ENCODE data around the gene EIF2D. TPM values are rescaled to one million over a fixed set of nuclear protein-coding genes. Genes with fewer than 3 reads are reported as not detected.
"Not testable (repeated sequence)": the region's sequence is repeated elsewhere in the genome, so short reads cannot be mapped to it uniquely, and the experiment has no call there.

EIF2D gene
- polyA plus RNA-seq, 3 donors, result 29.5 to 57.5 (median 42.1) TPM

DNA sequence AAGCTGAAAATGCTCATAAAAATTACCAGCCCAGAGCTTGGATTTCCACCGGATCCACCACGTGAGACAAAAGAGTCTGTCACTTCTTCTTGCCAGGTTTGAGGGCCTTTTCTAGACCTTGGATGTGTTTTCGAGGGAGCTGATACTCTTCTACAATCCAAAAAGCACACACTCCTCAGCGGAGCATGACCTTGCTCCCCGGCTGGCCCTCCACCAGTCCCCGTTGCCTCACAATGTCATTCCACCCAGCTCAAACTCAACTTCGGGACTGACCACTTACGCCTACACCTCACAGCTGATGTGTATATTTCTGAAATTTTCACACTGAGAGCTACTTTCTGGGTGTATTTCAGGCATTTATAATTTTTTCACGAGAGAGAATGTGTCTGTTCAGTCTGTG is 20.6 kb downstream of the EIF2D start:
- no peak overlapping the region for H3K27ac ChIP-seq (ENCODE audit: low read depth, low read length)

DNA sequence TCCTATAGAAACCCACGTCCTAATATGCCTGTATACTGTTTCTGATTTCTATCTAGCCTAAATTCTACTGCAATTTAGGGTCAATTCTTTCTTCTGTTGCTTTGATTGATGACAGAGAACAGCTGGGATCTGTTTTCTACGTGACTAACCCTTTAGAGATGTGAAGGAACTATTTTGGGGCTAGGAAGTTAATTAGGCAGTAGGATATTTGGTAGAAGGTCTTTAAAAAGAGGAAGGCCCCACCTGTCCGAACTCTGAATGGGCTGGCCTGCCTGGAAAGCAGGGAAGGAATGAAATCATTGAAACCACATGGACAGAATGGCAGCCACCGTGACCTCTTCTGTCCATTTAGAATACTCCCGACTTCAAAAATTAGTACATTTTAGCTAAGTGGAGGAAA is 21.0 kb downstream of the EIF2D start:
- WGBS, 3 donors, result 82 to 89% (median 86%) methylated on average over 5 of the region's 5 CpGs
- no peak overlapping the region for H3K27ac ChIP-seq (ENCODE audit: low read depth, low read length)

More for the DNA sequence above, 20.6 kb downstream of the EIF2D start:
- 90 to 96% (median 94%) methylated on average over 9 of the region's 9 CpGs for WGBS, 3 donors

DNA sequence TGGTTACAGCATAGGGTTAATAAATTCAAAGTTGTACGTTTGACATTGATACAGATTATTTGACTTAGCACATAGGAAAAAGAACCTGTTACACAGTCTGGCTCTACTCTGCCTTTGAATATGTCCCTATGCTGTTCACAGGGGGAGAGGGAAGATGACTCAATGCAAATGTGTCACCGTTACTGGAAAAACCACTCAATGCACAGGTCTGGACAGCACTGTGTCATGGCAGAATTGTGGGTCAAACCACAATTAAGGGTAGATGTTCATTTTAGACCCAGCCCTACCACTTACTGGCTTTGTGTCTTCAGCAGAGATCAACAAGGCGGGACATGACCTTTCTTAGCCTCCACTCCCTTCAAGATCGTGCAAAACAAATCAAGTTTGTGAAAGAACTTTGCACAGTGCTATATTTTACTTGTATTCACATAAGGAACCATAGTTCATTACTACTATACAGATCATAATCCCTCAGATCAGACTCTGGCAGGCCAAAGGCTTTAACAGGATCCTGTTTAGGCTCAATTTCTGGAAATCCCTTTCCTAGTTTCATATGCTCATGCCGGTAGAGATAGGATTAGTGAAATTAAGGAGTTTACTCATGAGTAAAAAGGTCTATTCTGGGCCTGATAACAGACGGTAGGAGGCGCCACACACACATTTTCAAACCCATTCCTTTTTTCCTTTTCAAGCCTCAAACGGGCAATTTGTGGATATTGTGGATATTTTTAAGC is 22.1 kb downstream of the EIF2D start:
- 63 to 65% (median 65%) methylated on average over 8 of the region's 8 CpGs for WGBS, 3 donors
- no peak overlapping the region for H3K27ac ChIP-seq (ENCODE audit: low read depth, low read length)

DNA sequence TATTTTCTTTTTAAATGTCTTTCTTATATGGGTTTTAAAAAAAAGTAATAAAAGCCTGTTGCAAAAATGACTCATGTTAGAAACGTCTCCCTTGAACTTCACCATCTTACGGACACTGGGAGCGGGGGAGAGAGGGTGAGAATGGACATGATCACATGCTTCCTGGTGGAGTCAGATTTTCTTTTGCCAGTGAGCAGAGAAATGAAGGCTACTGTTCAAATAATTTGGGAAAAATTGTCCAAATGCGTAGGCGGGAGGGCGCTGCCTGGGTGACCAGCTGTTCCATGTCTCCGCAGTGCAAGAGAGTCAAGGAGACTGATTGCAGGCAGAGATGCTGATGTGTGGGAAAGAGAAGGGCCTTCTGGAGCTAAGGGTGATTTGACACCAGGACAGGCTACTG is 23.1 kb downstream of the EIF2D start:
- no peak overlapping the region for H3K27ac ChIP-seq (ENCODE audit: low read depth, low read length)
- WGBS, 3 donors, result 64 to 84% (median 76%) methylated on average over 7 of the region's 7 CpGs

DNA sequence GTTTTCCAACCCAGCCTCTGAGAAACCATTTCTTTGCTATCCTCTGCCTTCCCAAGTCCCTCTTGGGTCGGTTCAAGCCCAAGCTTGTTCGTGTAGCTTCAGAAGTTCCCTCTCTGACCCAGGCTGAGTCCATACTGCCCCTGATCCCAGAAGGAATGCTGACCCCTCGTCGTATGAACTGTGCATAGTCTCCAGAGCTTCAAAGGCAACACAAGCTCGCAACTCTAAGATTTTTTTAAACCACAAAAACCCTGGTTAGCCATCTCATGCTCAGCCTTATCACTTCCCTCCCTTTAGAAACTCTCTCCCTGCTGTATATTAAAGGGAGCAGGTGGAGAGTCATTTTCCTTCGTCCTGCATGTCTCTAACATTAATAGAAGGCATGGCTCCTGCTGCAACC is 23.8 kb downstream of the EIF2D start:
- 70 to 86% (median 84%) methylated on average over 6 of the region's 6 CpGs for WGBS, 3 donors
- H3K27ac ChIP-seq (ENCODE audit: low read depth, low read length), result no peak overlapping the region

DNA sequence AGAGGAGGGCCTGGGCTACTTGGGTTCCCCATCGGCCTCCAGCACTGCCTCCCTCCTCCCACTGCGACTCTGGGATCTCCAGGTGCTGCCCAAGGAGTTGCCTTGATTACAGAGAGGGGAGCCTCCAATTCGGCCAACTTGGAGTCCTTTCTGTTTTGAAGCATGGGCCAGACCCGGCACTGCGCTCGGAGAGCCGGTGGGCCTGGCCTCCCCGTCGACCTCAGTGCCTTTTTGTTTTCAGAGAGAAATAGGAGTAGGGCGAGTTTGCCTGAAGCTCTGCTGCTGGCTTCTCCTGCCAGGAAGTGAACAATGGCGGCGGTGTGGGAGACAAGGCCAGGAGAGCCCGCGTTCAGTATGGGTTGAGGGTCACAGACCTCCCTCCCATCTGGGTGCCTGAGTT is 24.4 kb downstream of the EIF2D start:
- 88 to 92% (median 91%) methylated on average over 14 of the region's 14 CpGs for WGBS, 3 donors
- H3K27ac ChIP-seq (ENCODE audit: low read depth, low read length), result no peak overlapping the region

DNA sequence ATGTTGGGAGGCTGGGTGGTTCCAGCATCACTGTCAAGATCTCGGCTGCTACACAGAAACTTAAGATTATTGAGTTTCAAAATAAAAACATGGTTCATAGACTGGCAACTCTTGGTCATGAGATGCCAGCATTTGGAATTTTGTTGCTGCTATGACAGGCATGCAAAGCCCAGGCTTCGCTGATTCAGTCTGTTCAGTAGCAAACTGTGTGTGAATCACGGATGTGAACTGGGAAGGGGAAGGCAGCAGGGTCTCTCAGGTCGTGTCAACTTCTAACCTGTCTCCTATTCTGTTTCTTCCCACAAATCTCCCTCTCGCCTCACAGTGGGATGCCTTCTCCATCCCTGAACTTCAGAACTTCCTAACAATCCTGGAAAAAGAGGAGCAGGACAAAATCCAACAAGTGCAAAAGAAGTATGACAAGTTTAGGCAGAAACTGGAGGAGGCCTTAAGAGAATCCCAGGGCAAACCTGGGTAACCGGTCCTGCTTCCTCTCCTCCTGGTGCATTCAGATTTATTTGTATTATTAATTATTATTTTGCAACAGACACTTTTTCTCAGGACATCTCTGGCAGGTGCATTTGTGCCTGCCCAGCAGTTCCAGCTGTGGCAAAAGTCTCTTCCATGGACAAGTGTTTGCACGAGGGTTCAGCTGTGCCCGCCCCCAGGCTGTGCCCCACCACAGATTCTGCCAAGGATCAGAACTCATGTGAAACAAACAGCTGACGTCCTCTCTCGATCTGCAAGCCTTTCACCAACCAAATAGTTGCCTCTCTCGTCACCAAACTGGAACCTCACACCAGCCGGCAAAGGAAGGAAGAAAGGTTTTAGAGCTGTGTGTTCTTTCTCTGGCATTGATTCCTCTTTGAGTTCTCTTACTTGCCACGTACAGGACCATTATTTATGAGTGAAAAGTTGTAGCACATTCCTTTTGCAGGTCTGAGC is 25.5 kb downstream of the EIF2D start:
- 44 to 84% (median 84%) methylated on average over 13 of the region's 13 CpGs for WGBS, 3 donors
- no peak overlapping the region for H3K27ac ChIP-seq (ENCODE audit: low read depth, low read length)

DNA sequence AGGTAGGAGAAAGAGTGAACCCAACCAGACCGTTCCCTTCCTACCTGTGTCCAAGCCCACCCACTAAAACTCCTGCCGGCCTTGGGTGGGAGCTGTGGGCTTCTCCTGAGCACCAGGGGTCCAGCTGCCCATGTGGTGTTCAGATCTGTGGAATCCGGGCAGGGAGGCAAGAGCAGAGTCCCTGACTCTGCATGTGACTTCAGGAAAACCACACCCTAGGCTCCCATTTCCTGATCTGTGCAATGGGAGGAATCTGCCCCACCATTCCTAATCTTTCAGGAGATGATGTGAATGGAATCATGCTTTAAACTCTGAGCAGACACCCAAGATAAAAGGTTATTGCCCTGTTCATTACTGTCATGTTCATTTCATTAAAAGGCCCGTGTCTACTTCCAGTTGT is 27.6 kb downstream of the EIF2D start:
- H3K27ac ChIP-seq (ENCODE audit: low read depth, low read length), result no peak overlapping the region
- 66 to 74% (median 73%) methylated on average over 4 of the region's 4 CpGs for WGBS, 3 donors

DNA sequence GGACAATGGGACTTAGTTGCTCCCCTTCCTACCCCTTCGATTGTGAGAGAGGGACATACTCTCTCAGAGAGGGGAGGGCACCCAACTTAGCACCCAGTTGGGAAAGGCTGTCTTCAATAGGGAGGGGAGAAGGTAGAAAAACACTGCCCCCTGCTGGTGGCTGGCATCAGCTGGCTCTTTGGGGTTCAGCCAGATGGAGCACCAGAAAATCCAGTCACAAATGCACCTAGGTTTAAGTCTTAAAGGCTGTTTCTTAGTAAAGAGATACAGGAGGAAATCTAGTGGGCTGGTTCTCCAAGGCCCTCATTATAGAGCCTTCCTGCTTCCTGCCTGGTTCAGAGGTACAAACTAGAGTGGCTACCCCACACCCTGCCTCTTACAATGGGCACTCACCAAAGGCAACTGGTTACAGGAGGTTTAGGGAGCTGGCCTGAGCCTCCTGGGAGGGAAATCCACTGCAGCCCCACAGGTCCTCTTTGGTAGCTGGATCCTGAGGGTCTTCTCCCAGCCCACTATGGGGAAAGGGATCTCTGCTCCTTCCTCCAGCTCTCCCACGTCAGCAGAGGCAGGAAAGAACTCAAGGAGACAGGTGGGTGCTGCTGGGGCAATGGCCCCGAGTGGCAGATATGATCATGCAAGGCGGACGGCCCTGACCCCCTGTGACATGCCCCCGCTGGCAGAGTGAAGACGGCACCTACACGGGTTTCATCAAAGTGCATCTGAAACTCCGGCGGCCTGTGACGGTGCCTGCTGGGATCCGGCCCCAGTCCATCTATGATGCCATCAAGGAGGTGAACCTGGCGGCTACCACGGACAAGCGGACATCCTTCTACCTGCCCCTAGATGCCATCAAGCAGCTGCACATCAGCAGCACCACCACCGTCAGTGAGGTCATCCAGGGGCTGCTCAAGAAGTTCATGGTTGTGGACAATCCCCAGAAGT is 28.3 kb downstream of the EIF2D start:
- WGBS, 3 donors, result 86 to 88% (median 88%) methylated on average over 16 of the region's 16 CpGs
- no peak overlapping the region for H3K27ac ChIP-seq (ENCODE audit: low read depth, low read length)

DNA sequence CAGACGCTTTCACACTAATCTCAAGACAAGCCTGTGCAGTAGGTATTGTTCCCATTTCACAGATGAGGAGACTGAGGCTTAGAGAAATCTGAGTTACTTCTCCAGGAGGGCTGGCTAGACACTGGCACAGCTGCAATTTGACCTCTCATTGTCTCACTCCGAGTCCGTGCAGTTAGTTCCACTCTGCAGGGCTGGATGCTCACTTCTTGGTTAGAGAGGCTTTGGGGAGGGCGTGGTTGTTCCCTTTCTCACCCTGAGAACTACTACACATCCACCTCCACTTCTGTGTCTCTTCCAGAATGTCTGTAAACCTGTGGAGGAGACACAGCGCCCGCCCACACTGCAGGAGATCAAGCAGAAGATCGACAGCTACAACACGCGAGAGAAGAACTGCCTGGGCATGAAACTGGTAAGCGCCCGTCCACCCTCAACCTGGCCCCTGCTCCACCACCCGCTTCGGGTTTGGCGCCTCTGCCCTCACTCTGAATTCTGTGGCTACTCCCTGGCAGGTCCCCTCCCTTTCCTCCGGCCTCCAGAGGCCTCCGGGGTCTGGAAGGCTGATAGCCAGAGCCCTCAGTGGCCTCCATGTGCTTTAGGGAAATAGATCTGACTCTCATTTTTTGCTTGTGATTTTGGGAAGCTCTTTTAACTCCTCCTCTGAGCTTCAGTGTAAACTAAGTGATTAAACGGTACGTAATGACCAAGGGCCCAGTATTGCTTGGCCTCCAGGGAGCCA is 29.1 kb downstream of the EIF2D start:
- 77 to 82% (median 79%) methylated on average over 18 of the region's 18 CpGs for WGBS, 3 donors
- no peak overlapping the region for H3K27ac ChIP-seq (ENCODE audit: low read depth, low read length)

DNA sequence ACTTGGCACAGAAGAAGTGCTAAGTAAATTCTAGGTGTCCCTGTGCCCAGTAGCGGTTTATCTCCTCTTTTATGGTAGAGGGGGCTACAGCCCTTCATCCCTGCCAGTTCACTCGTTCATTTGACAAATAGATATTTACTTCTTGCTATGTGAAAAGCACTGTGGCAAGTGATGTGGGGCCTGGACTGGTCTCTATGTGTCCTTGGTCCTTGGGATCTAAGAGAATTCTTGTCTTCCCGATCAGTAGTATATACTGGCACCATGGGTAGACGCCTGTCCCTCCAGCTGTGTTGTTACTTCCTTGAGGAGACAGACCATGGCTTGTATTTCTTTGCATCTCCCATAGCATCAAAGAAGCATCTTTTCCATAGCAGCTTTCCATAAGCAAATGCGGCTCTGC is 29.7 kb downstream of the EIF2D start:
- 86 to 91% (median 88%) methylated on average over 5 of the region's 5 CpGs for WGBS, 3 donors
- no peak overlapping the region for H3K27ac ChIP-seq (ENCODE audit: low read depth, low read length)

DNA sequence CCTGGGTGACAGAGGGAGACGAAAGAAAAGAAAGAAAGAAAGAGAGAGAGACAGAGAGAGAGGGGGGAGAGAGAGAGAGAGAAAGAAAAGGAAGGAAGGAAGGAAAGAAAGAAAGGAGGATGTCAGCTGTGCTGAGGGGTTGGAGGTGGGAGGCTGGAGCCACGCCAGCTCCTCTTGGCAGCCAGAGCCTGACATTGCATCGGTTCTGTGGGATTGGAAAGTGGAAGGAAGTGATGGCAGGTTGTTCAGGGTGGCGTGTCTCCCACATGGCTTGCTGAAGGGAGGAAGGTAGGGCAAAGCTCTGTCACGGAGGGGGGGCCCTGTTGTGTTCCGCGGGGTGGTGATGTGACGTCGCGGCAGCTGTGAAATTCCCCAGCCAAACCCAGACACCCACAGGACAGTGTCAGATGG is 30.7 kb downstream of the EIF2D start:
- WGBS, 3 donors, result 32 to 71% (median 33%) methylated on average over 10 of the region's 10 CpGs
- no peak overlapping the region for H3K27ac ChIP-seq (ENCODE audit: low read depth, low read length)

DNA sequence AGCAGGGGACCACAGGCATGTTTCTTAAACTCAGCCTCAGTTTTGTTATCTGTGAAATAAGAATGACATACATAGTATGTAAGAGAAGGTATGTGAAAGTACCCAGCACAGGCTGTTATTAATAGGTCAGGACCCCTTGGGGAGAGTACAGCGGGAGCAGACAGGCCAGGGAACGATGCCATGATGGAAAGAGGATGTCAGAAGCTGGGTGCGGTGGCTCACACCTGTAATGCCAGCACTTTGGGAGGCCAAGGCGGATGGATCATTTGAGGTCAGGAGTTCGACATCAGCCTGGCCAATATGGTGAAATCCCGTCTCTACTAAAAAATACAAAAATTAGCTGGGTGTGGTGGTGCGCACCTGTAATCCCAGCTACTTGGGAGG is 31.2 kb downstream of the EIF2D start:
- not testable (repeated sequence) for H3K27ac ChIP-seq (ENCODE audit: low read depth, low read length)
- WGBS, 3 donors, result 86 to 93% (median 91%) methylated on average over 7 of the region's 7 CpGs

DNA sequence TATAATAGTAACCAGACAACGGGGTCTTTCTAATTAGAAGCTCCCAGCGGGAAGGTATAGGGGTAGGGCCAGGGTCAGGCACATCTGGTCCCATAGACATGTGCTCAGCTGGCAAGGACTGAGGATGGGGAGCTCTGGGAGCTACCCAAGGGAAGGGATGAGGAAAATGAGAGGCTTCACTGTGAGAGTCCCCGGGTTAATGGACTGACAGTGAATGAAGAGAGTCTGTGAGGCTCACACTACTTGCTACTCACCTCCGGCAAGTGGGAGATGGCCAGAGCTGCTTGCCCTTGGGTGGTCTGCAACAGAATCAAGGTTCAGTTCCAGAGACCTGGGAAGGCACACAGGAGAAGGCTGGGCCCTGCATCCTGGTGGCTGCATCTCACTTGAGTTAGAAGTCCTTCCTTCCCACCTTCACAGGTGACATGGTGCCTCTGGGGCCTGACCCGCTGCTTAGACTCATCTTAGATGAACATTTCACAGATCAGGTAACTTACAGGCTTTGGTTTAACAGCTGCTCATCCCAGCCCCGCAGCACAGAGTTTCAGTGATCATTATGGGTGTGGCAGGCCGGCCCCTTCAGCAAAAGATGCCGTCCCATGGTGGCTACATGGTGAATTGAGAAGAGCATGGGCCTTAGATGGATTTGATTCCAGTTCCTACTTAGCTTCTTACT is 31.7 kb downstream of the EIF2D start:
- no peak overlapping the region for H3K27ac ChIP-seq (ENCODE audit: low read depth, low read length)
- 86 to 93% (median 89%) methylated on average over 8 of the region's 8 CpGs for WGBS, 3 donors

DNA sequence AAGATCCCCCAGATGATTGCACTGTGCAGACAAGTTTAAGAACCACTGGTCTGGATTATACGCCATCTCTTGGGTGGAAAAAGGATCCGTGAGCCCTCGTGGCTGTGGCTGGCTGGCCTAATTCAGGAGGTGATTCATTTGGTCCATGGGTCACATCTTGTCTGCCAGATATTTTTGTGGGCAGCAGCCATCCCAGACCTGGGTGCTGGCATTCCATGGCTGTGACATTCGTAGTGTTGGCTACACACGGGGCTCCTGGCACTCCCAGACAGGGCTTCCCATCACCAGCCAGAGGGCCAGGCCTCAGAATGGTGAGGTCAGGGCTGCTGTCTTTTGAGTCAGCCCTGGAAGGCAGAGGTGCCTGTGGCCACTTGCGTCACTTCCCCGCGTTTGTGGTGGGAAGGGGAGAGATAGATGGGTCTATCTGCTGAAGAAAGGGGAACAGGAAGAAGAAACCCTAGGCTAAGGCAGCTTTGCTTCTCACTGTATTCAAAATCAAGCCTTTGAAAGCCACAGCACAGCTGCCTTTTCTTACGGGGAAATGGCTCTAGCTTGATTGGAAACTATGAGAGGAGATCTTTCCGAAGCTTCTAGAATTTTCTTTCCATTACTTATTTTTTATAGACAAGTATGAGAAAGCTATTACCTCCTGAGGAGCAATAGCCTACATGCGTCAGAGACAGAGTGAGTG is 32.4 kb downstream of the EIF2D start:
- H3K27ac ChIP-seq (ENCODE audit: low read depth, low read length), result no peak overlapping the region
- 50 to 86% (median 57%) methylated on average over 11 of the region's 11 CpGs for WGBS, 3 donors

DNA sequence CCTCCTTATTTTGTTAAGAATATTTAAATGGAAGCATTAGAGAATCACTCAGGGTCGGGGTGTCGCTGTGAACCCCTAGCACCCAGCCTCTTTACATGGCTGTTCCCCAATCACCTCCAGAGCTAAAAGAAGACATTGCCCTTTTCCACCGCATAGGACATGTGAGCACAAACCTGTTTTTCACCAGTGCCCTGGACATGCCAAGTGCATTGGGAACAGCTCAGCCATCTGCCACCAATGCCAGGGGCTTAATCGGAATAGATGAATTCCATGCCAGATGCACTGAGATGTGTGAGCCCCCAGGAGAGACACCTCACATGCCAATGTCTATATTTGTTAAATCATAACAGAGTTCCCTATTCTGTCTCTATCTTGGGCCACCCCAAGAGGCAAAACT is 33.3 kb downstream of the EIF2D start:
- no peak overlapping the region for H3K27ac ChIP-seq (ENCODE audit: low read depth, low read length)
- 85 to 96% (median 95%) methylated on average over 4 of the region's 4 CpGs for WGBS, 3 donors
